Measurements from ENCODE around the gene USP20. TPM values are rescaled to one million over a fixed set of nuclear protein-coding genes. Genes with fewer than 3 reads are reported as not detected.

USP20 gene
- total RNA-seq, 1 donor from 2014 or later, result 15.7 TPM

- no peak for DNase-seq (ENCODE audit: low read depth)
- no peak for TF ChIP-seq CTCF (IDR thresholded peaks at IDR 0.05; ENCODE audit: insufficient read depth, low read length, poor library complexity, severe bottlenecking)
- no peak overlapping the region for H3K4me3 ChIP-seq (ENCODE audit: low read depth, low read length)
- H3K27me3 ChIP-seq (ENCODE audit: control insufficient read depth, insufficient read depth, low read length), result no peaks in the 10 kb centered on the region
- H3K36me3 ChIP-seq (ENCODE audit: control insufficient read depth, insufficient read depth, low read length), result no peaks in the 10 kb centered on the region
Observed at GRCh38 chr9:129841071-129841470, 5.8 kb downstream of the USP20 start.

GRCh38 chr9:129845373-129845772 is 10.1 kb downstream of the USP20 start:
- Histone ChIP-seq H3K4me3 (ENCODE audit: low read depth, low read length) (no peak overlapping the region), H3K36me3 (ENCODE audit: control insufficient read depth, insufficient read depth, low read length) (no peaks in the 10 kb centered on the region), H3K27me3 (ENCODE audit: control insufficient read depth, insufficient read depth, low read length) (no peaks in the 10 kb centered on the region)
- no peak for DNase-seq (ENCODE audit: low read depth)
- no peak for TF ChIP-seq CTCF (IDR thresholded peaks at IDR 0.05; ENCODE audit: insufficient read depth, low read length, poor library complexity, severe bottlenecking)

GRCh38 chr9:129848712-129849441 is 13.6 kb downstream of the USP20 start:
- TF ChIP-seq CTCF (IDR thresholded peaks at IDR 0.05; ENCODE audit: insufficient read depth, low read length, poor library complexity, severe bottlenecking), result no peak
- Histone ChIP-seq H3K36me3 (ENCODE audit: control insufficient read depth, insufficient read depth, low read length) (peaks cover 1% of the 10 kb centered on the region), H3K4me3 (ENCODE audit: low read depth, low read length) (no peak overlapping the region), H3K27me3 (ENCODE audit: control insufficient read depth, insufficient read depth, low read length) (no peaks in the 10 kb centered on the region)
- DNase-seq (ENCODE audit: low read depth), result no peak

GRCh38 chr9:129849901-129850300 is 14.6 kb downstream of the USP20 start:
- Histone ChIP-seq H3K27me3 (ENCODE audit: control insufficient read depth, insufficient read depth, low read length) (no peaks in the 10 kb centered on the region), H3K4me3 (ENCODE audit: low read depth, low read length) (no peak overlapping the region), H3K36me3 (ENCODE audit: control insufficient read depth, insufficient read depth, low read length) (peaks cover 3% of the 10 kb centered on the region)
- no peak for DNase-seq (ENCODE audit: low read depth)
- TF ChIP-seq CTCF (IDR thresholded peaks at IDR 0.05; ENCODE audit: insufficient read depth, low read length, poor library complexity, severe bottlenecking), result no peak

- Histone ChIP-seq H3K27me3 (ENCODE audit: control insufficient read depth, insufficient read depth, low read length) (no peaks in the 10 kb centered on the region), H3K4me3 (ENCODE audit: low read depth, low read length) (no peak overlapping the region), H3K36me3 (ENCODE audit: control insufficient read depth, insufficient read depth, low read length) (peaks cover 3% of the 10 kb centered on the region)
- DNase-seq (ENCODE audit: low read depth), result no peak
- no peak for TF ChIP-seq CTCF (IDR thresholded peaks at IDR 0.05; ENCODE audit: insufficient read depth, low read length, poor library complexity, severe bottlenecking)
Observed at GRCh38 chr9:129850821-129851550, 15.7 kb downstream of the USP20 start.

All from kidney epithelial cell (primary cell).